DMS114 treated with DMSO at 0.1 percent for 48 hours (cell line): Measurements from ENCODE around the gene PPARGC1A.

Experiments
- DNase-seq: peaks from one replicate; lab custom pipeline; 2025; ENCODE audit not compliant: unreplicated experiment; lab: John Stamatoyannopoulos, UW

Gene PPARGC1A

GRCh38 chr4:23909671-23910070 is 19.8 kb upstream of the PPARGC1A start:
- DNase-seq = no peak

GRCh38 chr4:23906839-23907238 is 17.0 kb upstream of the PPARGC1A start:
- no peak for DNase-seq

GRCh38 chr4:23904639-23905071 is 14.8 kb upstream of the PPARGC1A start:
- no peak for DNase-seq

- no peak for DNase-seq
Measured at GRCh38 chr4:23903859-23904438, 14.1 kb upstream of the PPARGC1A start.

- no peak for DNase-seq
Measured at GRCh38 chr4:23902222-23902804, 12.5 kb upstream of the PPARGC1A start.

GRCh38 chr4:23900636-23901035 is 10.8 kb upstream of the PPARGC1A start:
- no peak for DNase-seq

- DNase-seq = no peak
Measured at GRCh38 chr4:23899565-23899964, 9.7 kb upstream of the PPARGC1A start.

GRCh38 chr4:23897564-23898109 is 7.8 kb upstream of the PPARGC1A start:
- DNase-seq = no peak

- no peak for DNase-seq
Measured at GRCh38 chr4:23894021-23894420, 4.2 kb upstream of the PPARGC1A start.

GRCh38 chr4:23891064-23891421 is 1.2 kb upstream of the PPARGC1A start:
- no peak for DNase-seq

GRCh38 chr4:23890369-23891063 is 669 bp upstream of the PPARGC1A start:
- no peak for DNase-seq

- no peak for DNase-seq
Measured at GRCh38 chr4:23889391-23889790, 456 bp downstream of the PPARGC1A start.

GRCh38 chr4:23888421-23889319 is 1.2 kb downstream of the PPARGC1A start:
- no peak for DNase-seq

GRCh38 chr4:23887989-23888388 is 1.9 kb downstream of the PPARGC1A start:
- DNase-seq = no peak

- no peak for DNase-seq
Measured at GRCh38 chr4:23887173-23887572, 2.7 kb downstream of the PPARGC1A start.

- no peak for DNase-seq
Measured at GRCh38 chr4:23885943-23886590, 3.8 kb downstream of the PPARGC1A start.

- DNase-seq = no peak
Measured at GRCh38 chr4:23884741-23885140, 5.1 kb downstream of the PPARGC1A start.

GRCh38 chr4:23884261-23884660 is 5.6 kb downstream of the PPARGC1A start:
- no peak for DNase-seq

- no peak for DNase-seq
Measured at GRCh38 chr4:23882976-23883531, 6.8 kb downstream of the PPARGC1A start.

GRCh38 chr4:23881674-23882337 is 8.0 kb downstream of the PPARGC1A start:
- DNase-seq = no peak
